ENCODE results near the gene C12orf57. TPM values are rescaled to one million over a fixed set of nuclear protein-coding genes. Genes with fewer than 3 reads are reported as not detected.

C12orf57 gene
- total and polyA plus RNA-seq, 9 of the 15 experiments (the other 6 are each of a cell fraction or from before 2014, with no cell fraction given), result 26.7 to 191 (median 107) TPM

DNA sequence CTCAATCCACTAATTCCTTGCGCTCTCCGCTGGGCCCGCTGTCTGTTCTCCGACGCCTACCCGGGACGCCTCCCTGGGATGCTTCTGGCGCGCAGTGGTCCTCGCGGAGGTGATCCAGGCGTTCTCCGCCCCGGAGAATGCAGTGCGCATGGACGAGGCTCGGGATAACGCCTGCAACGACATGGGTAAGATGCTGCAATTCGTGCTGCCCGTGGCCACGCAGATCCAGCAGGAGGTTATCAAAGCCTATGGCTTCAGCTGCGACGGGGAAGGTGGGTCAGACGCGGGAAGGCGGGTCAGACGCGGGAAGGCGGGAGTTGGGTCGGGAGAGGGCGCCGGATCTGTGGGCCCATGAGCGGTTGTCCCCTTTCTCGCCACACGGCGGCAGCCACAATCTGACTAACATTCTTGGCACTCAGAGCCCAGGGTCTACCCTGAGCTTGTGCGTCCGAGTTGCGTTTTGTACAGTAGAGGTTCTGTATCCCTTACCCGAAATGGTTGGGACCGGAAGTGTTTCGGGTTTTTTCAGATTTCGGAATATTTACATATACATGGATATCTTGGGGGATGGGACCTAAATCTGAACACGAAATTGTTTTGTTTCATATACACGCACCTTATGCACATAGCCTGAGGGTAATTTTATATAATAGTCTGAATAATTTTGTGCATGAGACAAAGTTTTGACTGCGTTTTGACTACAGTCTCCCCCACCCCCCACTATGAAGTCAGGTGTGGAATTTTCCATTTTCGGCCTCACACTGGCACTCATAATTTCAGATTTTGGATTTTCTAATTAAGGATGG, 762 bp downstream of the C12orf57 start (continued):
- TF ChIP-seq, protein P1, sequence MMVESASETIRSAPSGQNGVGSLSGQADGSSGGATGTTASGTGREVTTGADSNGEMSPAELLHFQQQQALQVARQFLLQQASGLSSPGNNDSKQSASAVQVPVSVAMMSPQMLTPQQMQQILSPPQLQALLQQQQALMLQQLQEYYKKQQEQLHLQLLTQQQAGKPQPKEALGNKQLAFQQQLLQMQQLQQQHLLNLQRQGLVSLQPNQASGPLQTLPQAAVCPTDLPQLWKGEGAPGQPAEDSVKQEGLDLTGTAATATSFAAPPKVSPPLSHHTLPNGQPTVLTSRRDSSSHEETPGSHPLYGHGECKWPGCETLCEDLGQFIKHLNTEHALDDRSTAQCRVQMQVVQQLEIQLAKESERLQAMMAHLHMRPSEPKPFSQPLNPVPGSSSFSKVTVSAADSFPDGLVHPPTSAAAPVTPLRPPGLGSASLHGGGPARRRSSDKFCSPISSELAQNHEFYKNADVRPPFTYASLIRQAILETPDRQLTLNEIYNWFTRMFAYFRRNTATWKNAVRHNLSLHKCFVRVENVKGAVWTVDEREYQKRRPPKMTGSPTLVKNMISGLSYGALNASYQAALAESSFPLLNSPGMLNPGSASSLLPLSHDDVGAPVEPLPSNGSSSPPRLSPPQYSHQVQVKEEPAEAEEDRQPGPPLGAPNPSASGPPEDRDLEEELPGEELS (CRISPR knock-in tag; IDR thresholded peaks at IDR 0.05; ENCODE audit: borderline replicate concordance), result 0 out of 2 replicates have a peak, but pooled peaks have one; percentile 31
- TF ChIP-seq SRSF9 (IDR thresholded peaks at IDR 0.05; ENCODE audit: borderline replicate concordance, low read depth, low read length) (no peak), HLTF (IDR thresholded peaks at IDR 0.05) (no peak), SIN3A (IDR thresholded peaks at IDR 0.05; ENCODE audit: borderline replicate concordance in 2 of 2, control insufficient read depth in 1 of 2, low read depth in 2 of 2, low read length in 2 of 2) (peak; percentile 43 to 59; a peak in 1 of 4 replicates), FIP1L1 (IDR thresholded peaks at IDR 0.05; ENCODE audit: low read depth, low read length, poor library complexity, severe bottlenecking) (peak; percentile 99), CBFB (CRISPR knock-in tag; IDR thresholded peaks at IDR 0.05) (no peak), NFATC3 (IDR thresholded peaks at IDR 0.05) (no peak), SPI1 (IDR thresholded peaks at IDR 0.05; ENCODE audit: borderline replicate concordance, low read depth, low read length) (no peak), KLF6 (CRISPR knock-in tag; IDR thresholded peaks at IDR 0.05; ENCODE audit: borderline replicate concordance) (no peak), U2AF1 (optimal IDR thresholded peaks at IDR 0.05; ENCODE audit: low read depth, low read length) (no peak), ZNF780A (CRISPR knock-in tag; IDR thresholded peaks at IDR 0.05) (no peak), SRSF3 (IDR thresholded peaks at IDR 0.05; ENCODE audit: insufficient read depth, low read length) (no peak; the same call in 1 of the 2 replicates), ZNF766 (CRISPR knock-in tag; conservative IDR thresholded peaks at IDR 0.05) (no peak), ARHGAP35 (IDR thresholded peaks at IDR 0.05; ENCODE audit: partially characterized antibody) (no peak), TCF7L2 (IDR thresholded peaks at IDR 0.05; ENCODE audit: low read depth, low read length) (no peak)
- TF ChIP-seq, protein P2, sequence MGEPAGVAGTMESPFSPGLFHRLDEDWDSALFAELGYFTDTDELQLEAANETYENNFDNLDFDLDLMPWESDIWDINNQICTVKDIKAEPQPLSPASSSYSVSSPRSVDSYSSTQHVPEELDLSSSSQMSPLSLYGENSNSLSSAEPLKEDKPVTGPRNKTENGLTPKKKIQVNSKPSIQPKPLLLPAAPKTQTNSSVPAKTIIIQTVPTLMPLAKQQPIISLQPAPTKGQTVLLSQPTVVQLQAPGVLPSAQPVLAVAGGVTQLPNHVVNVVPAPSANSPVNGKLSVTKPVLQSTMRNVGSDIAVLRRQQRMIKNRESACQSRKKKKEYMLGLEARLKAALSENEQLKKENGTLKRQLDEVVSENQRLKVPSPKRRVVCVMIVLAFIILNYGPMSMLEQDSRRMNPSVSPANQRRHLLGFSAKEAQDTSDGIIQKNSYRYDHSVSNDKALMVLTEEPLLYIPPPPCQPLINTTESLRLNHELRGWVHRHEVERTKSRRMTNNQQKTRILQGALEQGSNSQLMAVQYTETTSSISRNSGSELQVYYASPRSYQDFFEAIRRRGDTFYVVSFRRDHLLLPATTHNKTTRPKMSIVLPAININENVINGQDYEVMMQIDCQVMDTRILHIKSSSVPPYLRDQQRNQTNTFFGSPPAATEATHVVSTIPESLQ (CRISPR knock-in tag; IDR thresholded peaks at IDR 0.05), result no peak
- TF ChIP-seq, protein P3, sequence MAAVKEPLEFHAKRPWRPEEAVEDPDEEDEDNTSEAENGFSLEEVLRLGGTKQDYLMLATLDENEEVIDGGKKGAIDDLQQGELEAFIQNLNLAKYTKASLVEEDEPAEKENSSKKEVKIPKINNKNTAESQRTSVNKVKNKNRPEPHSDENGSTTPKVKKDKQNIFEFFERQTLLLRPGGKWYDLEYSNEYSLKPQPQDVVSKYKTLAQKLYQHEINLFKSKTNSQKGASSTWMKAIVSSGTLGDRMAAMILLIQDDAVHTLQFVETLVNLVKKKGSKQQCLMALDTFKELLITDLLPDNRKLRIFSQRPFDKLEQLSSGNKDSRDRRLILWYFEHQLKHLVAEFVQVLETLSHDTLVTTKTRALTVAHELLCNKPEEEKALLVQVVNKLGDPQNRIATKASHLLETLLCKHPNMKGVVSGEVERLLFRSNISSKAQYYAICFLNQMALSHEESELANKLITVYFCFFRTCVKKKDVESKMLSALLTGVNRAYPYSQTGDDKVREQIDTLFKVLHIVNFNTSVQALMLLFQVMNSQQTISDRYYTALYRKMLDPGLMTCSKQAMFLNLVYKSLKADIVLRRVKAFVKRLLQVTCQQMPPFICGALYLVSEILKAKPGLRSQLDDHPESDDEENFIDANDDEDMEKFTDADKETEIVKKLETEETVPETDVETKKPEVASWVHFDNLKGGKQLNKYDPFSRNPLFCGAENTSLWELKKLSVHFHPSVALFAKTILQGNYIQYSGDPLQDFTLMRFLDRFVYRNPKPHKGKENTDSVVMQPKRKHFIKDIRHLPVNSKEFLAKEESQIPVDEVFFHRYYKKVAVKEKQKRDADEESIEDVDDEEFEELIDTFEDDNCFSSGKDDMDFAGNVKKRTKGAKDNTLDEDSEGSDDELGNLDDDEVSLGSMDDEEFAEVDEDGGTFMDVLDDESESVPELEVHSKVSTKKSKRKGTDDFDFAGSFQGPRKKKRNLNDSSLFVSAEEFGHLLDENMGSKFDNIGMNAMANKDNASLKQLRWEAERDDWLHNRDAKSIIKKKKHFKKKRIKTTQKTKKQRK (IDR thresholded peaks at IDR 0.05; ENCODE audit: borderline replicate concordance, low read depth, low read length), result no peak
- TF ChIP-seq, protein P4, sequence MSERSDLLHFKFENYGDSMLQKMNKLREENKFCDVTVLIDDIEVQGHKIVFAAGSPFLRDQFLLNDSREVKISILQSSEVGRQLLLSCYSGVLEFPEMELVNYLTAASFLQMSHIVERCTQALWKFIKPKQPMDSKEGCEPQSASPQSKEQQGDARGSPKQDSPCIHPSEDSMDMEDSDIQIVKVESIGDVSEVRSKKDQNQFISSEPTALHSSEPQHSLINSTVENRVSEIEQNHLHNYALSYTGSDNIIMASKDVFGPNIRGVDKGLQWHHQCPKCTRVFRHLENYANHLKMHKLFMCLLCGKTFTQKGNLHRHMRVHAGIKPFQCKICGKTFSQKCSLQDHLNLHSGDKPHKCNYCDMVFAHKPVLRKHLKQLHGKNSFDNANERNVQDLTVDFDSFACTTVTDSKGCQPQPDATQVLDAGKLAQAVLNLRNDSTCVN (CRISPR knock-in tag; IDR thresholded peaks at IDR 0.05), result no peak
